ENCODE results near the gene PRPF31. TPM values are rescaled to one million over a fixed set of nuclear protein-coding genes. Genes with fewer than 3 reads are reported as not detected.

Gene PRPF31
- total RNA-seq, 1 donor: 32.6 TPM

GRCh38 chr19:54156953-54157352, 41.4 kb downstream of the PRPF31 start:
- no peak overlapping the region for H3K4me3 ChIP-seq (ENCODE audit: low read depth, low read length)
- no peak for TF ChIP-seq CTCF (IDR thresholded peaks at IDR 0.05; ENCODE audit: insufficient read depth, low read length)
- no peak for DNase-seq (ENCODE audit: low read depth)

- TF ChIP-seq CTCF (IDR thresholded peaks at IDR 0.05; ENCODE audit: insufficient read depth, low read length): no peak
- DNase-seq (ENCODE audit: low read depth): peak; percentile 27
- peak overlapping the region; percentile 94 for H3K4me3 ChIP-seq (ENCODE audit: low read depth, low read length)
Observed at GRCh38 chr19:54158812-54159351, 43.3 kb downstream of the PRPF31 start.

GRCh38 chr19:54159352-54160181, 44.0 kb downstream of the PRPF31 start, which contains the start of gene LENG1:
Gene LENG1 (minus strand): TSS chr19:54159721. CDS start chr19:54159695, 26 bp downstream.
- H3K4me3 ChIP-seq (ENCODE audit: low read depth, low read length): peak within 1 kb of the TSS; percentile 94
- peak; percentile 33 for TF ChIP-seq CTCF (IDR thresholded peaks at IDR 0.05; ENCODE audit: insufficient read depth, low read length)
- DNase-seq (ENCODE audit: low read depth): peak; percentile 100

- peak; percentile 26 for DNase-seq (ENCODE audit: low read depth)
- H3K4me3 ChIP-seq (ENCODE audit: low read depth, low read length): peak overlapping the region; percentile 78
- no peak for TF ChIP-seq CTCF (IDR thresholded peaks at IDR 0.05; ENCODE audit: insufficient read depth, low read length)
Observed at GRCh38 chr19:54160182-54160811, 44.7 kb downstream of the PRPF31 start.

GRCh38 chr19:54160854-54161253, 45.3 kb downstream of the PRPF31 start:
- no peak for TF ChIP-seq CTCF (IDR thresholded peaks at IDR 0.05; ENCODE audit: insufficient read depth, low read length)
- no peak for DNase-seq (ENCODE audit: low read depth)

GRCh38 chr19:54162241-54162805, 46.8 kb downstream of the PRPF31 start:
- no peak for TF ChIP-seq CTCF (IDR thresholded peaks at IDR 0.05; ENCODE audit: insufficient read depth, low read length)
- peak; percentile 48 for DNase-seq (ENCODE audit: low read depth)
- peak overlapping the region; percentile 67 for H3K4me3 ChIP-seq (ENCODE audit: low read depth, low read length)

More at GRCh38 chr19:54160854-54161253, 45.3 kb downstream of the PRPF31 start:
- peak overlapping the region; percentile 78 for H3K4me3 ChIP-seq (ENCODE audit: low read depth, low read length)

All from fibroblast of the aortic adventitia (primary cell).